Left forelimb (tissue), 1 donor: ENCODE results near the gene VENTX.

ENCODE experiments used
- DNase-seq: peaks from one replicate; pipeline ENCODE4 v3.0.0-alpha.2; 2018; ENCODE audit warnings: low spot score

Gene VENTX

DNA sequence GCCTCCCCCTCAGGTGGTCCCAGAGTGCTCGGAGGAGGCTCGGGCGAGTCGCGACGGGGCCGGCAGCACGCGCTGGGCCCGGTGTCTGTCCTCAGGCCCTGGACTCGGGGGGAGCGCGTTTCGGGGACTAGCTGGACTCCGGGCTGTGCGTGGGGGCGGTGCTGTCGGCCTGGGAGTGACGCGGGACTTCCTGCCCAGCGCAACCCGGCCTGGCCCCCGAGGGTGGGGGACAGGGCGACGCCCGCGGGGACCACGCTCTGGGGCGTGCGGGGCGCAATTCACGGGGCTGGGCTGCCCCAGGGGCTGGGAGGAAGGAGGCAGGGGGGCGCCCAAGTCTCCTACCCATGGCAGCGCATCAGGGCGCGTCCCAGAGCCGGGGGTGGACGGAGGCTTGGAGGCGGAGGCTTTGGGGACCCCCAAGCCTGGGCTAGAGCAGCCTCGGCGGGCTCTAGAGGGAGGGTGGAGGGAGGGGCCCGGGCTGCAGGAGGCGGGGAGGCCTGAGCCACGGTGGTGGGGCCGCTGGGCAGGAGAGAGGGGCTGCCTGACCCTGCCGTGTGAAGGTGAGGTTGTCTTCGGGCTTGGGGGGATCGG is 2.3 kb upstream of the VENTX start:
- no peak for DNase-seq

DNA sequence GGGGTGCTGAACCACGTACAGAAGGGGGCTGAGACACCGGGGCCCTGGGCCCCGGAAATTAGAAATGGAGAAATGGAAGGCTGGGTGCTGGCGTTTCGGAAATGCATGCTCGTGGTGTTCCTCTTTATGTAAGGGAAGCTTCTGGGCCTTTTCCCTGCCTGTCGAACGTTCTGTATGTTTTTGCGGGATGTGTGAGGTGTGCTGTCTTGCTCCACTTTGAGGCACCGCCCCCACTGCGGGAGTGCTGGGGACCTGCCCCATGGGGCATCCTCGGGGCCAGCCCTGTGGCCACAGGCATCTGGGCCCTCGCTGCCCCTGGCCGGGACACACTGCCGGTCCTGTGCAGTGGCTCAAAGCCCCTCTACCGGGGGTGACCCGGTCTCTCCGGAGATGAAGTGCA is 1.7 kb upstream of the VENTX start:
- no peak for DNase-seq

DNA sequence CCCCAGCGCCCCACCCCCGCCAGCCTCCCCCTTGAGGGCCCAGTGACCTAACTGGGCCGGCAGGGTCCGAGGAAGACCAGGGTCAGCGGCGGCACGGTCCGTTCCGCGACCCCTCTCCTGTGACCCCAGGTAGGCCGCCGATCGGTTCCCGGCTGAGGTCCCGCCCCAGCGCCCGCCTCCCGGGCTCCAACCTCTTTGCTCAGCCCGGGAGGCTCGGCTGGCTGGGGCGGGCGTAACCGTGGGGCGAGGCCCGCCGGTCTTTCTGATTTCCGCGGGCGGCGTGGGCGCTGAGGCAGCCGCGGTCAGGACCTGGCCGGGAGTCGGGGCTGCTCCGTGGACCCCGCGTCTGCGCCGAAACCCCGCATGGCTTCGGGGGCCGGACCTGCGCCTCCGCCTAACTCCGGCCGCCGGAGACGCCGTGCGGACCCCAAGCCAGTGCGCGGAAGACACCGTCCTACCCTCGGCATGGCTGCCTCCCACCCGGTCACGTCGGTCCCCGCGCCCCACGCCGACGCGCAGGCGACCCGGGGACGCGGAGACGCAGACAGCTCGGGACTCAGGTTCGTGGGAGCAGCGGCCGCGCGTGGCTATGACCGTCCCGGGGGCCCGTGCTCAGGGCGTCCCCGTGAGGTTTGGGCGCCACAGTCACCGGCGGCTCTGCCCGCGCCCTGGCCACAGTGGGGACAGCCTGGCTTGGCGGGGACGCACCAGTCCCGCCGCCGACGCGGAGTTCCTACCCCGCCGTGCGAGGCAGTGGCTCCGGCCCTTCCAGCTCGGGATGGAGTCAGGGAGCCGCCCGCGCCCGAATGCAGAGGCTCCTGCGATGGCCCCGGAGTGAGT is 1.0 kb upstream of the VENTX start:
- no peak for DNase-seq

DNA sequence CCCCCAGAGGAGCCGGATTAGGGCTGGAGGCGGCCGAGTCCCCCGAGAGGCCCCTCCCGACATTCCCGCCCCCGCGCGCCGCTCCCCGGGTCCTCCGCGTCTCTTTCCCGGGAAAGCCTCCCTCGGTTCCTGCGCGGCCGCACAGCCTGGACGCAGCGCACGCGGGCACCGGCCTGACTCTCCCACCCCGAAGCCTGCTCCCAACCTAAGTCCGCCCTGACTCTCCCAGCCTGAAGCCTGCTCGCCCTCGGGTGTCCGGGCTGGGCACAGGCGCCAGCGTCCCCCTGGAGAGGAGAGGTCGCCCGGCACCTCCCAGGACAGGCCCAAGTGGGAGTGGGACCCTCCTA is 441 bp upstream of the VENTX start:
- no peak for DNase-seq

DNA sequence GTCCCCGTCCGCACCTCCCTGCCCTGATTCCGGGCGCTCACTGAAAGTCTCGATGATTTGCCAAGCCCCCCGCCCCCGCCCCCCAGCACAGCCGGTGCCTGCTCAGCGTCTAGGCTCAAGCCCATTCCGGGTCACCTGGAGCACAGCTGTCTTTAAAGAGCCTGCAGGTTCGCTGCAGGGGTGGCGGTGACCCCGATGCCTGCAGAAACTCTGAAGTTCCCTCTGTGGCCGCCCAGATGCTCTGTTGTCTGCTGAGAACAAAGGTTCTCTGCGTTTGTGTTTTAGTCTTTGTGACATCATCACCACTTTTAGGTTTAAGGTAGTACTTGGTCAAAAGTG is 780 bp downstream of the VENTX start:
- DNase-seq: no peak

DNA sequence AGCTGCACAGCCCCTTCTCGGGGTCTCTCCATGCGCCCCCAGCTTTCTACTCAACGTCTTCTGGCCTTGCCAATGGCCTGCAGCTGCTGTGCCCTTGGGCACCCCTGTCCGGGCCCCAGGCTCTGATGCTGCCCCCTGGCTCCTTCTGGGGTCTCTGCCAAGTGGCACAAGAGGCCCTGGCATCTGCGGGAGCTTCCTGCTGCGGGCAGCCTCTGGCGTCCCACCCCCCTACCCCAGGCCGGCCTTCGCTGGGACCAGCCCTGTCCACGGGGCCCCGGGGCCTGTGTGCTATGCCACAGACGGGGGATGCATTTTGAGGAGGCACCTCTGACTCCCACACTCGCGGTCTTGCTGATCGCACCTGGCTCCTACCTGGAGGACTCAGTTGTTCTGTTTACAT is 2.3 kb downstream of the VENTX start:
- DNase-seq: no peak

DNA sequence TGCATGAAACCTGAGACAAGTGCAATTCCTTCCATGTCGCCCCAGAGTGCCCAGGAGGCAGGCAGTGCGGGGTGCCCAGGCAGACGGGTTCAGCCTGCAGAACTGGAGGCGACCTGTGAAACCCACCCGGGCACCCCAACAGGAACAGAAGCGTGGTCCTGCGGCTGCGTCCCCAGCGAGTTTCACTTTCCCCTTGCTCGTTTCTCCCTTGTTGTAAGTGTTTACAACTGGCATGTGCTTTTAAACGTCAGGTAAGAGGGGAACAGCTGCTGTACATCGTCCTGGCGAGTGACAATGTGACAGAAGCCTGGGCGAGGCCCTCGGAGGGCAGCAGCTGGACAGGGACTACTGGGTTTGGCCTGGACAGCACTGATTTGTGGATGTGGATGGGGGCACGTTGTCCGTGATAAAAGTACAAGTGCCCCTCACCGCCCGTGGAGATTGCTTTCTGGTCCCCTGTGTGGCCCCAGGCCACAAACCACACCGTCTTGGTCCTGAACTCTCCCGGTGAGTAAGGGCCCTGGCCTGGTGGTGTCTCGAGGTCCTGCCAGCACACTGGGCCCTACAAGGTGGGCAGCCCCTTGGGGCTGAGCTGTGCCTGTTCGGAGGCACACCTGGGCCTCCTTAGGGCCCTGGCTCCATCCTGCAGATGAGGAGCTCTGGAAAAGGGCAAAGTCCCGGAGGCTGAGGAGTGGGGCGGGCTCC is 4.0 kb downstream of the VENTX start:
- no peak for DNase-seq

DNA sequence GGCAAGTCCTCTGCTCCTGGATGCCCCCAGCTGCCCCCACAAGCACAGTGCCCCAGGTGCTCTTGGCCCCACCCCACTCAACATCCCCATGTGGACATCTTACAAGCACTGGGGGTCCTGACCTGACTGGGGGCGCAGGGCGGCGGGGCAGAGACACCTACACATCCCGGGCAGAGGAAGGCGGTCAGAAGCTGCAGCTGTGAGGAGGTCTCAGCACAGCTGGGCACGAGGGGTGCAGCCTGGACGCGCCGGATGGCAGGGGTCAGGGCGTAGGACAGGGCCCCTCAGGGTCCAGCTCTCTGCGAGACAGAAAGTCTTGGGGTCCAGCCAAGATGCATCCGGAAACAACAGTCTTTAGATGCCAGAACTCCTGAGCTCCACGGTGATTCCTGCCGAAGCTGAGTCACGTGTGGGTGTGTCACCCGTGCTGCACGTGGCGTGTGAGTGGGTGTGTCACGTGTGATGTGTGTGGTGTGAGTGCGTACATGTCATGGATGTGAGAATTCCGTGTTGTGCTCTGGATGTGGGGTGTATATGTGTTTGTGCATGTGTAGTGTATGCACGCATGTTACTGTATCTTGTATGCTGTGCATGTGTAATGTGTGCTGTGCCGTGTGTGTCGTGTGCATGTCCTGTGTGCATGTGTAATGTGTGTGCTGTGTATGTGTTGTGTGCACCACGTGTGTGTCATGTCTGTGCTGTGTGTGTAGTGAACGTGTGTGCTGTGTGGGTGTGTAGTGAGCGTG is 5.1 kb downstream of the VENTX start:
- DNase-seq: no peak

DNA sequence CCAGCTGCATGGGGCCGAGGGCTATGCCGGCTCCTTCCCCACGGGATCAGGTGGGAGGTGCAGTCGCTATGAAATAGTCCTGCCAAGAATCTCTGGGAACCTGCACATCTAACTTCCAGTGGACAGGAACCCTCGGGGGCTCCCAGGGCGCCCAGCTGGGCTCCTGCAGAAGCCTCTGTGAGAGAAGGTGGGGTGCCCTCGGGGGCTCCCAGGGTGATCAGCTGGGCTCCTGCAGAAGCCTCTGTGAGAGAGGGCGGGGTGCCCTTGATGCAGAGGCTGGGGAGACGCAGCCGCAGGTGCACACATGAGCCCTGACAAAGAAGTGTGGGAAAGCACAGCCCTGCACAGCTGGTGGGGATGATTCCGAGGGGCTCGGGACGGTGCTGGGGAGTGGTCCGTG is 5.9 kb downstream of the VENTX start:
- DNase-seq: no peak

DNA sequence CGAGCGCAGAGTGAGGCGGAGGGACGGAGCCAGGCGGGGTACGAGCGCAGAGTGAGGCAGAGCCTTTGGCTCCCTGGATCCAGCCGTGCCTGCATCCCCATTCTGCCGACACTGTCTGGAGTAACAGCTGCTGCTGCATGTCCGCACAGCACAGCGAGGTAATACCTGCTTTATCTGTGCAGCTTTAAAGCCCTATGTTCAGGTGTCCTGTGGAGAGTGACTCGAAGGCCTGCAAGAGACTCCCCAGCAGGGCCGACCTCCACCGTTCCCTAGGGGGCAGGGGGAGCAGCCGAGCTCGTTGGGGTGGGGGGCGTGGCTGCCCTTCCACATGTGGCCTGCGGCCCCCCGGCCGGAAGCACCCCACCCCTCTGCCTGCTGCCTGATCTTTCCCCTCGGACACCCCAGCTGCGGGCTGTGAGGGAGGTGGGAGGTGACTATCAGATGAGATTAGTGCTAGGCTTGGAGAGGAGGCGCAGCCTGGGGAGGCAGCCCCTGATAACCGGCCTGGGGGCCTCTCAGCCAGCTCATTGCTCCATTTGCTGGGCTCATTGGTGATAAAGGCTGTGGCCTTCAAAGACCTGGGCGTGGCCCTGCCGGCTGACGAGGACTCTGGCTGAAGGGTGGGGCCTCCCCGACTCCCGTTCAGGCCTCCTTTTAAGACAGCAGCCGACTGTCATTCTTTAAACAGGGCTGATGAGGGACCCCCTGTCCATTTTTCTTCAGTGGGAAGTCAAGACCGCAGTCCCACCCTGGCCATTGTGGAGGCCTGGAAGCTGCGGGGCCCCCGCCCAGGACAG is 8.0 kb downstream of the VENTX start:
- no peak for DNase-seq

DNA sequence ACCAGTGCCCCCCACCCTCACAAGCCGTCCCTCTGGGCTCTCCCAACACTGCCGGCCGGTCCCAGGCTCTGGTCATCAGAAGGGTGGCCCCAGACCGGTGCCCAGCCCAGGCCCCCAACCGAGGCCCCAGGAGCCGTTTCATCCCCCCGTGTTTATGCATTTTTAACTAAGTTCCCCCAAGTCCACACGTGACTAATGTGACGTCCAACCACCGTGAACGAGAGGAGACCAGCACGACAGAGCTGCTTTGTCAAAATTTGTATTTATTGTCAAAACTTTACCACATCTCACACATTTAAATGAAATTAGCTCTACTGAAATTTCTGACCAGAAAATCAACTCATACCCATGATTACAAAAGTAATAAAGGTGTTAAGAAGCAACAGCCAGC is 8.6 kb downstream of the VENTX start:
- no peak for DNase-seq

DNA sequence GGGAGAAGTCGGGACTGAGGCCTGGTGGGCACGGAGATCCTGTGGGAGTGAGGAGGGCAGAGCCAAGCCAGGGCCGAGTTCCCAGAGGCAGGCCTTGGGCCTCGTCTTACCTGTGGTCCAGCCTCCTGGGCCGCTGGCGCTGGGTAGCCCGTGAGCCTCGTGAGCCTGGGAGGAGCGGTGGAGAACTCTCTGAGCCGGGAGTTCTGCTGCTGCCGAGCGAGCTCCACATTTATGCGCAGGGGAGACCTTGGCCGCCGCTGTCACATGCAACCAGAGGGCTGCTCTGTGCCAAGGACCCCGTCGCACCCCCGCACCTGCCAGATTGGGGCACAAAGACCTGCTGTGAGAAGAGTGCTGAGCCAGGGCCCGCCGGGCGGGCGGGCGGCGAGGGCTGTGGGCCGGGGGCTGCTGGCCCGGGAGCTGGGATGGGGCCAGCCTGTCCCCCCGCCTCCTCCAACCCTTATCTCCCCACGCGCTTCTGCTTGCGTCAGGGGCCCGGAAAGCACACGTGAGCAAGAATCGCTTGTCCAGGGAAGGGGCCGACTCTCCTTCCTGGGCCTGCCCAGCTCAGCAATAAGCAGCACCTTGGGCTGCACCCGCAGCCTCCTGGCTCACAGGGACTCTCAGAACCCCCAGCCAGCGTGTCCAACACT is 10.2 kb downstream of the VENTX start:
- DNase-seq: no peak

DNA sequence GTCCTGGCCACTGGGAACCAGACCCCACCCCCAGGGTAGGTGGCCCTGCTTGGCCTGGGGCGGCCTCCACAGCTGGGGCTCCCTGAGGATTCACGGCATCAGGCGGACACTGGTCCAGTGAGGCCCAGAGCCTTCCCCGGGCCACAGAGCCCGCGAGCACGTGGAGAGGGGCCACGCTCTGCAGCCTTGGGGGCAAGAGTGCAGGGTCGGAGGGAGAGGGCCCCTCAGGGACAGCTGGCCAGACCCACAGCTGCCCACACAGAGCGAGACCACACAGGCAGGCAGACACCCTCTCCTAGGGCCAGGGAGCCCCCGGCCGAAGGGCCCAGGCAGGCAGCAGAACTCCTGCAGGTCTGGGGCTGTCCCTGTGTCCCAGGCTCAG is 10.7 kb downstream of the VENTX start:
- DNase-seq: no peak

DNA sequence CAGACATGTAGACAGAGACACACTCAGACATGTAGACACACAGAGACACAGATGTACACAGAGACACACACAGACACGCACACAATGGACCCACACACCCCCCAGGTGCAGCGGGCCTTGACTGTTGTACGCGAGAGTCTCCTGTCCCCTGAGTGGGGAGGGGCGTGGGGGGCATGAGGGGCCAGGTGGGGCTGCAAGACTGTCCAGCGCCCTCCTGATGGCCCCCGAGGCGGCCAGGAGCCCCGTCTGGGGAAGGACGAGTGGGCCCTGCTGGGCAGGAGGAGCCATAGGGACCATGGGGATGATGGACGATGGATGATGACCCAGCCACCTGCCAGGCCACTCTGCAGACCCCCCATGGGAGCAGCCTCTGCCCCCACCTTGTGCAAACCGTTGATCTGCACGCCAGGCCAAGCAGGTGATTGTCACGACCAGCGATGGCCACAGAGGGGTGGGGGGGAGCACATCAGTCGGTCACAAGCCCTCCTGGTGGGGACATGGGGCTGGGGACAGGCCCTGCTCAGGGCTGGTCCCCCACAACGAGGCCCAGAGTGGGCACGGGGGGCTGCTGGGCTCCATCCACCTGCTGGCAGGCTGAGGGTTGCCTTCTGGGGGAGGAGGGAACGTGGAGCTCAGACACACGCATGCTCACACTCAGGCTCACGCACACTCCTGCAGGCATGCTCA is 11.6 kb downstream of the VENTX start:
- DNase-seq: no peak

DNA sequence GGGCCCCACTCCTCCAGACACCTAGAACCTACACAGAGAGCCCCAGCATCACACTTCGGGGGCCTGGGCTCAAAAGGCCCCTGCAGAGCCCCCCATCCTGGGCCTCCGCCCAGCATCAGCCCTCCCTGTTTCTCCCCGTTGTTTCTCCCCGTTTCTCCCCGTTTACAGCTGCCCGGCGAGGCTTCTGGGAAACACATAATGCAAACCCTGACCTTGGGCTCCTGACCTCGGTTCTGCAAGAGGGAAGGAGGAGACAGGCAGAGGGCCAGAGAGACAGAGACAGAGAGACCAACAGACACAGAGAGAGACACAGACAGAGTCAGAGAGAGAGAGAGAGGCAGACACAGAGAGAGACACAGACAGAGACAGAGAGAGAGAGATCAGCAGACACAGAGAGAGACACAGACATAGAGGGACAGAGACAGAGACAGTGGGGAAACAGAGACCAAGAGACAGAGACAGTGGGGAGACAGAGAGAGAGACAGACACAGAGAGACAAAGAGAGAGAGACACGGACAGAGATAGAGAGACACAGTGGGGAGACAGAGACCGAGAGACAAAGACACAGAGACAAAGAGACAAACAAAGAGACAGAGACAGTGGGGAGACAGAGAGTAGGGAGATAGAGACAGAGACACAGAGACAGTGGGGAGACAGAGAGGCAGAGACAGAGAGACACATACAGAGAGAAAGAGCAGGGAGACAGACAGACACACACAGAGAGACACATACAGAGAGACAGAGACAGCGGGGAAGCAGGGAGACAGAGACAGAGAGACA is 12.5 kb downstream of the VENTX start:
- no peak for DNase-seq

DNA sequence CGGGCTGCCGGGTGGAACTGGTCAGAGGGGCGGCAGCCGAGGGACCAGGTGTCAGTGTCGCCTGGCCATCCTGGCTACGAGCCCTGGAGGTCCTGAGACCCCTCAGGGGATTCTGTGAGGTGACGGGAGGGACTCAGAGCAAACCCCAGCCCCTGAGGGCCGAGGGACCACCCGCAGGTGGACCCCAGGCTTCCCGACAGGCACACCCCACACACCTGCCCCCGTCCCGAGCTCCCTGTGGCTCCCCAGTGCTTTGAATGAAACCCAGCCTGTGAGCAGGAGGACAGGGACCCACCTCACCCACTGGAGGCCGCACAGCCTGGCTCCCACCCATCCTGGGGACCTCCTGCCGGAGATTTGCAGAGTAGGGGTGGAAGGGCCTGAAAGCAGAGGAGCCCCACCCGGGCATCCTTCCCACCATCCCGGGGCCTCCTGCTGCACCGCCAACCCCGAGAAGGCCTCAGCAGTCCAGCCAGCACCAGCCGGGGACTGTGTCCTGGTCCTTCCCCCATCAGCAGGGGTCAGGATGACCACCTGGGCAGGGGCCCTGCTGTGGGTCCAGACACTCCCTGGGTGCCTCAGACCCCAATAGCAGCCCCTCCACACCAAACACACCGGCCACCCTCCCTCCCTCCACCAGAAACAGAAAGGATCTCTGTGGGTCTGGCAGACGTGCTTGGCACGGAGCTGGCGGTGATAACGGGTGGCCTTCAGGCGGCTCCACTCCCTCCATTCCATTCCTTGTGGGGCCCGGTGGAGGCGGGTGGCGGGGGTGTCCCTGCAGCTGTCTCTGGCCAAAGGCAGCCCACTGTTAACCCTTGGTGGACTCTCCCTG is 13.9 kb downstream of the VENTX start:
- no peak for DNase-seq

DNA sequence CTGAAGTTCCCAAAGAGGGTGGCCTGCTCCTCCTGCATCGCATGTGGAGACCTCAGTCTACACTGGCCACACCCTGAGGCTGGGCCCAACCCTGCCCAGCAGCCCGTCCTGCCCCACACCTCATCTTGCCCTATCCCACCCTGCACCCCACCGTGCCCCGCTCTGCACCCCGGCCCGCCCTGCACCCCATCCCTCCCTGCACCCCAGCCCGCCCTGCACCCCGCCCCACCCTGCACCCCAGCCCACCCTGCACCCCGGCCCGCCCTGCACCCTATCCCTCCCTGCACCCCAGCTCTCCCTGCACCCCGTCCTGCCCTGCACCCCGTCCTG is 14.5 kb downstream of the VENTX start:
- DNase-seq: no peak

DNA sequence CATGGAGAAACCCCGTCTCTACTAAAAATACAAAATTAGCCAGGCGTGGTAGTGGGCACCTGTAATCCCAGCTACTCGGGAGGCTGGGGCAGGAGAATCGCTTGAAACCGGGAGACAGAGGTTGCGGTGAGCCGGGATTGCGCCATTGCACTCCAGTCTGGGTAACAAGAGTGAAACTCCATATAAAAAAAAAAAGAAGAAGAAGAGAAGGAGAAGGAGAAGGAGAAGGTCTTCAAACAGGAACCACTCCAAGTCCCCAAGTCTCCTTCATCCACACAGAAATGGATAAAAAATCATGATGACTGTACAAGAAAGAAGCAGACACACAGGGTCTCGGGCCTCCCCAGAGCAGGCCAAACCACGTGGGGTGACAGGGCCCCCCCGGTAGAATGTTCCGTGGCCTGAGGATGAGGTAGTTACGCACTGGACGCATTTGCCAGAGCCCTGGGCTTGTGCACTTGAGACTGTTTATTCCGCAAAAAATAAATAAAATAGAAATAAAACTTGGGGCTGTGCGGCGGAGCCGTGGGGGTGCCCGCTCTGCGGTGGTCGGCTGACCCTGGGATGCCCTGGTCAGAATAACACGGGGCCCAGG is 15.8 kb downstream of the VENTX start:
- no peak for DNase-seq
